ENCODE data around the gene ARHGAP32.
"Not testable (repeated sequence)": the region's sequence is repeated elsewhere in the genome, so short reads cannot be mapped to it uniquely, and the experiment has no call there.

ARHGAP32 gene

GRCh38 chr11:129202646-129203045 lies 10.5 kb upstream of the ARHGAP32 start:
- DNase-seq (ENCODE audit: low read depth in 2 of 2) = no peak

GRCh38 chr11:129195682-129196081 lies 3.6 kb upstream of the ARHGAP32 start:
- no peak for DNase-seq (ENCODE audit: low read depth in 2 of 2)

- no peak for DNase-seq (ENCODE audit: low read depth in 2 of 2)
Observed at GRCh38 chr11:129191649-129192048, 476 bp downstream of the ARHGAP32 start.

DNA sequence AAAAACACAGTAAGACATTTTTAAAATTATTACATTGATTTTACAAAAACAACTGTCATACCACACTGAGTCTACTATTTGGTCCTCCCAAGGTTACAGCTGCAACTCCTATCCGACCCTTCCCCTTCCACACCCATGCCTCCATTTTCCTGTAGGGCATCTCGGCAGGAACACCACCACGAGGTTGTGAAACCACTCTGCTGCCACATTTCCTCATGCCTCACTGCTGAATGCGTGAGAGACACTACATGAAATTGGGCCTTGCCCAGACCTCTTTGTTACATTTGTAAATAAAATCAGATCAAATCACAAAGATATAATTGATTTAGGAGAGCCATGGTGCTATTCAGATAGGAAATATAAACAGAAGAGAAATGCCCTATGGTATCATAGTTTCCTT lies 2.0 kb downstream of the ARHGAP32 start:
- no peak for DNase-seq (ENCODE audit: low read depth in 2 of 2)

DNA sequence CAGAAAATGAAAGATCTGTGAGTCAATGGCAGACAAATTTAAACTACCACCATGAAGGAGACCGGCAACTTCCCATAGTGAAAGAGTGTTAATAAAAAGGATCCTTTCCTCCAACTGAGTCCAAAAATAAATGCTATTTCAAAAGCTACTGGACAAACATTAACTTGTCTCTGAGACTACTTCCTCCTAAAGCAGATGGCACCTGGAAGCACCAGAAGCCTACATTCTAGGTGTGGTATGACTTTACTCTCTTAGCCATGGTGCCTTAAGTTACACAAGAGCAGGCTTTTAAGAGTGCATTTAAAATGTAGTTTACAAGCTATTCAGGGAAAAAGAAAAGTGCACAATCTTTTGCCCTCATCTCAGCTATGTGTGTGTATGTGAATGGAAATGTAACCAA lies 2.5 kb downstream of the ARHGAP32 start:
- no peak for DNase-seq (ENCODE audit: low read depth in 2 of 2)

GRCh38 chr11:129185082-129185481 lies 7.0 kb downstream of the ARHGAP32 start:
- DNase-seq (ENCODE audit: low read depth in 2 of 2) = not testable (repeated sequence)

DNA sequence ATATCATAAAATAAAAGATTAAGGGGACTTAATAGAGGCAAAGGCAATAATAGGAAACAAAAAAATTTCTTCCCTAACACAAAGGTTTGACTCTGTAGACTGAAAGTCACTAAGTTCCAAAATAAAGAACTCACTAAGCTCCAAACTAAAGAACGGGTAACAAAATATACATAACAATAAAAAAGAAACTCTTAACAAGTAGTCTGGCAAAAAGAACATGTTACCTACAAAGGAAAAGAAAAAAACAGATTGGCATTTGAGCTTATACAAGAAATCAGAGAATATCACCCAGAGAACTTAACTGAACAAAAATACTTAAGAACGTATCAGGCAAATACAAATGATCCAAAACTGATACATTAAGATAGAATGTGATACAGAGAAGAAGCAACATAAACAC lies 7.5 kb downstream of the ARHGAP32 start:
- no peak for DNase-seq (ENCODE audit: low read depth in 2 of 2)

GRCh38 chr11:129167315-129167714 lies 24.8 kb downstream of the ARHGAP32 start:
- DNase-seq (ENCODE audit: low read depth in 2 of 2) = no peak

GRCh38 chr11:129163714-129164164 lies 28.4 kb downstream of the ARHGAP32 start:
- no peak for DNase-seq (ENCODE audit: low read depth in 2 of 2)

DNA sequence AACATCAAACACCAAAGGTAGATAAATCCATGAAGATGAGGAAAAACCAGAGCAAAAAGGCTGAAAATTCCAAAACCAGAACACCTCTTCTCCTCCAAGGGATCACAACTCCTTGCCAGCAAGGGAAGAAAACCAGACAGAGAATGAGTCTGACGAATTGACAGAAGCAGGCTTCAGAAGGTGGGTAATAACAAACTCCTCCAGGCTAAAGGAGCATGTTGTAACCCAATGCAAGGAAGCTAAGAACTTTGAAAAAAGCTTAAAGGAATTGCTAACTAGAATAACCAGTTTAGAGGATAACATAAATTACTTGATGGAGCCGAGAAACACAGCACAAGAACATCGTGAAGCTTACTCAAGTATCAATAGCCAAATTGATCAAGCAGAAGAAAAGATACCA lies 35.0 kb downstream of the ARHGAP32 start:
- DNase-seq (ENCODE audit: low read depth in 2 of 2) = not testable (repeated sequence)

GRCh38 chr11:129155745-129156144 lies 36.4 kb downstream of the ARHGAP32 start:
- no peak for DNase-seq (ENCODE audit: low read depth in 2 of 2)

DNA sequence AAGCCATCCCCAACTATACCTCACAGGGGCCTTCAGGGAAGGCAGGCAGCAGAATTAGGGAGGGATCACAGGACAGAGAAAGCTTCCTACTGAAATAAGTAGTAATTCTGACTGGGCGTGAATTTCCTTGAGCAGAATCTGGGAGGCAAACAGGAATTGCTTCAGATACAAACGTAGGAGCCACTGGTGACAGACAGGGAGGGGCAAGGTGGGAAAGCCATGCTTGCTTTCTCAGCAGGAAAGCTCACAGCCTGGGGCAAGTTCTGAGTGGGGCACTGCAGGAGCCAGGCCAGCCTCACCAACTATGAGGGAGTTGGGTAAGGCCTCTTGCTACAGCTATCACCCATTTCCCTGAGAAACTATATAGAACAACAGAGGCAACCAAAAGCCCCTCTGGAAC lies 43.6 kb downstream of the ARHGAP32 start:
- no peak for DNase-seq (ENCODE audit: low read depth in 2 of 2)

DNA sequence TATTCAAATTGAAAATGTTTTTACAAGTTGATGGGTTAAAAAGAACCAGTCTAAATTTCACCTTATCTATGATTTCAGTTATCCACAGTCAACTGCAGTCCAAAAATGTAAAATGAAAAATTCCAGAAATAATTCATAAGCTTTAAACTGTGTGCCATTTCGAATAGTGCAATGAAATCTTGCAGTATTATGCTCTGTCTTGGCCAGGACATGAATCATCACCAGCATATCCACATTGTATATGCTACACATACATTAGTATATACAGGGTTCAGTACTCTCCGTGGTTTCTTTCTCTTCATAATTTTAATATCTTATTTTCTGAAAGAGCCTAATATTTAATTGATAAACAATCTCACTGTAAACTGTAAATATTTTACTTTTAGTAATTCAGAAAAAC lies 45.9 kb downstream of the ARHGAP32 start:
- DNase-seq (ENCODE audit: low read depth in 2 of 2) = no peak

DNA sequence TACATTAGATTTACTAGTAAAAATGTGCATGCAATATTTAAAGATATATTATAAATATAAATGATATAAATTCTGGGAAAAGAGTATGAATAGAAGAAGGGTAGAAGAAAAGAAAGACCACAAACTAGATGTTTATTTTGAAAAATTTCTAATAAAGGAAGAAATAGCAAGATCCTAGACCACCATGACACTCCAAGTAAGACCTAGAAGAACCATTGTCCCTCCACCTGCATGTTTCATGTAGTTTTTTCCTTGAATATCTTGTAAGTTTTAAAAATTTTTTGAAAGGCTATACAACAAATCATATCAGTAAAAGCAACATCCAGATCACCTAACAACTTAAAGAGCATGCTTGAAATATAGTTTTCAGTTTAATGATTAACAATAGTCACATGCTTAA lies 46.8 kb downstream of the ARHGAP32 start:
- DNase-seq (ENCODE audit: low read depth in 2 of 2) = no peak

GRCh38 chr11:129144256-129144655 lies 47.9 kb downstream of the ARHGAP32 start:
- DNase-seq (ENCODE audit: low read depth in 2 of 2) = no peak

GRCh38 chr11:129143335-129143734 lies 48.8 kb downstream of the ARHGAP32 start:
- no peak for DNase-seq (ENCODE audit: low read depth in 2 of 2)

DNA sequence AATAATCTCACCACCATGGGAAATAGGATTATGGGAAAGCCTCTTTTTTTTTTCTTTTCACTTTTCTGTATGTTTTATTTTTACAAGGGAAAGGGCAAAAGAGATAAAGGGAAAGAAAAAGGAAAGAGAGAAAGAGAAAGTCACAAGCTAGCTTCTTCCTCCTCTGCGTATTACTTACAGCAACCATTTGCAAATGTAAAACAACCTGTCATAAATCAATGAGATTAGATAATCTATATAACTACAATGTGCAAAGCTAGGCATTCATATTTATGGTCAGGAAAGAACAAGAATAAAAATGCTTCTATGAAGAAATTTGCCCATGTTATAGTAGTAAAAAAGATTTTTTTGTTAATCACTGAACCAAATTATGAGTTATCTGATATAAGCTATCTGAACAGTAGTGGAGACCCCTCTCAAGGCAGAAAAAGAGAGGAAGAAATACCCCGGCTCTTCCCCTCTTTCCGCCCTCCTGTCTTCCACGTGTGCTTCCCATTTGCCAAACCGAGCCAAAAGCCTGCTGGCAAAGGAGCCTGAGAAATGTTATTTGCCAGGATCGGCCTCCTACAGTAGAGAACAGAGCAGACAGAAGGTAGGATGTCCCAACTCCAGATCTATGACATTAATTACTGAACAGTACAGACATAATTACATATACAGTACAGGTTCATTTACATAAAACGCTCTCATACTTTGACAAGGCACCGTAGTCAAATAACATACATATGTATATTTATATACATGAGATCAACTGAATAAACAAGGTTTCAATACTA lies 50.2 kb downstream of the ARHGAP32 start:
- no peak for DNase-seq (ENCODE audit: low read depth in 2 of 2)

- no peak for DNase-seq (ENCODE audit: low read depth in 2 of 2)
Observed at GRCh38 chr11:129131316-129131715, 60.8 kb downstream of the ARHGAP32 start.

DNA sequence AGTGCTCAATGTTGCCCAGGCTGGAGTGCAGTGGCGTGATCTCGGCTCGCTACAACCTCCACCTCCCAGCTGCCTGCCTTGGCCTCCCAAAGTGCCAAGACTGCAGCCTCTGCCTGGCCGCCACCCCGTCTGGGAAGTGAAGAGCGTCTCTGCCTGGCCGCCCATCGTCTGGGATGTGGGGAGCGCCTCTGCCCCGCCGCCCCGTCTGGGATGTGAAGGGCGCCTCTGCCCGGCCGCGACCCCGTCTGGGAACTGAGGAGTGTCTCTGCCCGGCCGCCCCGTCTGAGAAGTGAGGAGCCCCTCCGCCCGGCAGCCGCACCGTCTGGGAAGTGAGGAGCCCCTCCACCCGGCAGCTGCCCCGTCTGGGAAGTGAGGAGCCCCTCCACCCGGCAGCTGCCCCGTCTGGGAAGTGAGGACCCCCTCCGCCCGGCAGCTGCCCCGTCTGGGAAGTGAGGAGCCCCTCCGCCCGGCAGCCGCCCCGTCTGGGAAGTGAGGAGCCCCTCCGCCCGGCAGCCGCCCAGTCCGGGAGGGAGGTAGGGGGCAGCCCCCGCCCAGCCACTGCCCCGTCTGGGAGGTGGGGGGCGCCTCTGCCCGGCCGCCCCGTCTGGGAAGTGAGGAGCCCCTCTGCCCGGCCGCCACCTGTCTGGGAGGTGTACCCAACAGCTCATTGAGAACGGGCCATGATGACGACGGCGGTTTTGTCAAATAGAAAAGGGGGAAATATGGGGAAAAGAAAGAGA lies 63.1 kb downstream of the ARHGAP32 start:
- DNase-seq (ENCODE audit: low read depth in 2 of 2) = not testable (repeated sequence)

DNA sequence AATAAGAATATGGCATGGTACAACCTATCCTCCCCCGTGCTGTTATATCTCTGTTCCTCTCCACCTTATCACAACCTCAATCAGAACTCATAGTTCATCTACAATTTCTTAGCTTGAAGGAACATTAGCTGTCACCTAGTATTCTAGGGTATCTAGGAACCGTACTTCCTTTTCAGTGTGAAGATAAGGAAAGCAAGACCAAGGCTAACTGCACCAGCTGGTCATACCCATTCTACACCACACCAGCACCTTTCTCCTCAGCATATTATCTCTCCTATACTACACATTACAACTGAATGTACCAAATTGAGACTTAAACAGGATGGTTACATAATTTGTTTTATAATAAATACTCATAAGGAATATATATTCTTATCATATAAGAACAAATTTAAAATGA lies 73.1 kb downstream of the ARHGAP32 start:
- no peak for DNase-seq (ENCODE audit: low read depth in 2 of 2)

DNA sequence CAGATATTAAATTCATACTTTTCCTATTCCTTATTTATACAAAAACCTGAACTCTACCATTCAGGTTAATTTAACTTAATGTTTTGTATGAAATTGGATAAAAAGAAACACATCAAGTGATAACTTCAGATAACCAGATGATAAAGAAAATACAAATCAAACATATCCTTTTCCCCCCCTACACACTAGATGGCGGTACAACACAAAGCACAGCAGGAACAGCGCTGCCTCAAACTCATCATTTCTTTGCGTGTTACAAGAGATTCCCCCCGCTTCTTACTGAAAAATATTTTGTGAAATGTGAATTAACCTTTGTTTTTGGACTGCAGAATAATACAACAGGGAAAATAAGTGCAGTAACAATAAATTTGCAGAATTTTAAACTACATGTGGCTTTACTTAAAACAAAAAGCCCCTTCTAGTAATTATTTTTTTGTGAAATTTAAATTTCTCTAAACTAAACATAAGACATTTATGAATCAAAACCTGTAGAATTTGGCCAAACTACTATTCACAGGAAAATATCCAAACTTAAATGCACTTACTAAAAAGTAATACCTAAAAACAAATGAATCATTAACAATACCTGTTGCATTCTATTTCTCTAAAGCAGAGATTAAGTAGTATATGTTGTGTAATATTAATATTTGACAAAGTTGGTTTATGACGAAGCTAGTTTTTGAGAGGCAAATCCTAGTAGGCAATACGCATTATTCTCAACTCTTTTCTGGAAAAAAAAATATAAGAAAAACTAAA lies 74.4 kb downstream of the ARHGAP32 start:
- peak in 1 of 2 donors; percentile 16 for DNase-seq (ENCODE audit: low read depth in 2 of 2)
